HCT116 (cell line): ENCODE results near the gene SMAD7. TPM values are rescaled to one million over a fixed set of nuclear protein-coding genes. Genes with fewer than 3 reads are reported as not detected.

Experiments
- ATAC-seq: fragments of 200-7000 bp; cut with Tn5 transposase; 2 replicates; pipeline ENCODE4 v1.9.1; 2020; ENCODE audit warnings: mild to moderate bottlenecking, moderate library complexity
- BruUV-seq: library from RNA; stranded (reverse); fragments of 400-500 nt; replicated peaks from 2 replicates; lab custom pipeline; 2021; lab: Mats Ljungman, UMichigan
- CTCF ChIA-PET: fragments of 300-600 bp; sonication (Branson Sonifier 250); formaldehyde crosslinking; loops from one replicate; lab custom pipeline; 2021; ENCODE audit warnings: antibody characterized with exemption; lab: Charles Lee
- POLR2A ChIA-PET: fragments of 300-600, 350-600 bp; sonication (Branson Sonifier 250); formaldehyde crosslinking; loops from one replicate; lab custom pipeline; 2021; ENCODE audit warnings: antibody characterized with exemption; lab: Charles Lee
- RAD21 ChIA-PET, 2 experiments: fragments of 300-600 bp; sonication (Branson Sonifier 250); formaldehyde crosslinking; loops; one replicate each; lab custom pipeline; 2023; ENCODE audit warnings: low total read pairs in 2 of 2; ENCODE audit not compliant: uncharacterized antibody in 2 of 2, unreplicated experiment in 2 of 2, low non-redundant PET in 1 of 2; lab: Charles Lee
- DNase-seq: peaks from one replicate; pipeline ENCODE4 v3.0.0-alpha.2; 2010; ENCODE audit warnings: low read depth, low spot score
- H2AFZ ChIP-seq: fragments of 200-600 bp; shearing (Covaris generic), sonication (generic); 2 replicates; pipeline ENCODE4 v1.6.1; 2017; ENCODE audit warnings: low read depth, mixed run types, mixed read lengths, antibody characterized with exemption, low read length; ENCODE audit not compliant: poor library complexity, severe bottlenecking
- H3K27ac ChIP-seq: 2 replicates; pipeline ENCODE4 v1.5.1; 2012; ENCODE audit warnings: low read depth, low read length
- H3K27me3 ChIP-seq: fragments of 200-600 bp; sonication (generic); 2 replicates; pipeline ENCODE4 v1.6.1; 2016; ENCODE audit warnings: mixed run types, low read length, mixed read lengths; ENCODE audit not compliant: insufficient read depth
- H3K36me3 ChIP-seq, 2 experiments: fragments of 200-500 bp in 1 of 2; fragments of 200-600 bp in 1 of 2; sonication (Bioruptor generic) in 1 of 2; sonication (generic) in 1 of 2; 2 replicates each; pipeline versions ENCODE4 v1.5.1 to v1.6.1; 2014 to 2016; ENCODE audit warnings: low read length in 2 of 2, inconsistent platforms in 1 of 2, mixed read lengths in 1 of 2, mixed run types in 1 of 2; ENCODE audit not compliant: insufficient read depth in 2 of 2, control insufficient read depth in 1 of 2
- H3K4me1 ChIP-seq, 2 experiments: fragments of 200-600 bp in 1 of 2; sonication (generic) in 1 of 2; 2 replicates each; pipeline versions ENCODE4 v1.5.1 to v1.6.1; 2012 to 2017; ENCODE audit warnings: low read length in 2 of 2, inconsistent platforms in 1 of 2, mild to moderate bottlenecking in 1 of 2, mixed read lengths in 1 of 2, mixed run types in 1 of 2, moderate library complexity in 1 of 2; ENCODE audit not compliant: insufficient read depth in 2 of 2, control insufficient read depth in 1 of 2
- H3K4me2 ChIP-seq: fragments of 200-600 bp; sonication (generic); 2 replicates; pipeline ENCODE4 v1.6.1; 2017; ENCODE audit warnings: mixed run types, low read length, mixed read lengths
- H3K4me3 ChIP-seq, 2 experiments: fragments of 200-600 bp in 1 of 2; sonication (generic) in 1 of 2; replicated peaks in 1 of 2; 2 replicates each; pipeline ENCODE4 v1.5.1; 2011 to 2016; ENCODE audit warnings: low read length in 2 of 2, control low read depth in 1 of 2, low read depth in 1 of 2, mild to moderate bottlenecking in 1 of 2, mixed read lengths in 1 of 2, mixed run types in 1 of 2
- H3K79me2 ChIP-seq: fragments of 200-600 bp; sonication (generic); 2 replicates; pipeline ENCODE4 v1.6.1; 2017; ENCODE audit warnings: mild to moderate bottlenecking, mixed run types, low read length, moderate library complexity, mixed read lengths; ENCODE audit not compliant: insufficient read depth
- H3K9ac ChIP-seq: fragments of 200-600 bp; sonication (generic); 2 replicates; pipeline ENCODE4 v1.6.1; 2016; ENCODE audit warnings: low read length, mixed read lengths
- H3K9me2 ChIP-seq: fragments of 200-600 bp; sonication (generic), shearing (Covaris generic); 2 replicates; pipeline ENCODE4 v1.6.1; 2017; ENCODE audit warnings: mixed run types, mild to moderate bottlenecking, moderate library complexity; ENCODE audit not compliant: insufficient read depth
- H3K9me3 ChIP-seq, 2 experiments: fragments of 200-500 bp in 1 of 2; fragments of 200-600 bp in 1 of 2; sonication (Bioruptor generic) in 1 of 2; sonication (generic) in 1 of 2; 2 replicates each; pipeline ENCODE4 v1.6.1; 2014 to 2017; ENCODE audit warnings: low read length in 2 of 2, mixed read lengths in 2 of 2, inconsistent platforms in 1 of 2, low read depth in 1 of 2, mild to moderate bottlenecking in 1 of 2, mixed run types in 1 of 2, moderate library complexity in 1 of 2; ENCODE audit not compliant: control insufficient read depth in 1 of 2, insufficient read depth in 1 of 2
- H4K20me1 ChIP-seq: fragments of 200-600 bp; sonication (generic), shearing (Covaris generic); 2 replicates; pipeline ENCODE4 v1.6.1; 2017; ENCODE audit warnings: mixed run types, mild to moderate bottlenecking, moderate library complexity; ENCODE audit not compliant: insufficient read depth
- ELF1 ChIP-seq: IDR thresholded peaks from 2 replicates; pipeline ENCODE4 v1.6.1; 2012; ENCODE audit warnings: low read depth, borderline replicate concordance
- EZH2phosphoT487 ChIP-seq: fragments of 200-600 bp; IDR thresholded peaks from 2 replicates; pipeline ENCODE4 v1.6.1; 2018; ENCODE audit warnings: antibody characterized with exemption, borderline replicate concordance
- FOSL1 ChIP-seq: IDR thresholded peaks from 2 replicates; pipeline ENCODE4 v1.6.1; 2012; ENCODE audit warnings: low read depth
- JUND ChIP-seq: IDR thresholded peaks from 2 replicates; pipeline ENCODE4 v1.6.1; 2012
- POLR2A ChIP-seq: IDR thresholded peaks from 2 replicates; pipeline ENCODE4 v1.7.0; 2011; ENCODE audit warnings: borderline replicate concordance; ENCODE audit not compliant: insufficient read depth, insufficient read length; ENCODE audit errors: extremely low read depth
- RAD21 ChIP-seq: IDR thresholded peaks from 2 replicates; pipeline ENCODE4 v1.6.1; 2012; ENCODE audit warnings: low read depth, mild to moderate bottlenecking
- ZFX ChIP-seq: fragments of 450-650 bp; IDR thresholded peaks from 2 replicates; pipeline ENCODE4 v1.6.1; 2017
- intact Hi-C: fragments of 100-400 bp; cut with micrococcal nuclease; formaldehyde crosslinking; loops from 2 replicates; pipeline ENCODE4 v1.10.0; 2022
- total RNA-seq: library from RNA; stranded (reverse); gene quantifications from one replicate; pipeline ENCODE4 v1.2.1, GENCODE V29; 2021; ENCODE audit not compliant: unreplicated experiment
- TF ChIP-seq, protein P1 (sequence below): IDR thresholded peaks from 2 replicates; pipeline ENCODE4 v1.6.1; 2011; ENCODE audit warnings: mild to moderate bottlenecking, low read length, moderate library complexity; ENCODE audit not compliant: insufficient replicate concordance; ENCODE audit errors: extremely low read depth

SMAD7 gene
- total RNA-seq, 1 experiment from 2014 or later = 7.2 TPM

DNA sequence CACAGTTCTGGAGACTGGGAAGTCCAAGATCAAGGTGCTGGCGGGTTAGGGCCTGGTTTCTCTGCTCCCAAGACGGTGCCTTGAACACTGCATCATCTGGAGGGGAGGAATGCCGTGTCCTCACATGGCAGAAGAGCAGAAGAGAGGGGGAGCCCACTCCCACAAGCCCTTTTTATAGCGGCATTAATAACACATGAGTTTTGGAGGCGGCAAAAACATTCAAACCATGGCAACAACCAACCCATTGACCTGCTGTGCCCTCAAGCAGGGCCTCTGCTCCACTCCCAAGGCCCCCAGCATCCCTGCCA lies 62.0 kb downstream of the SMAD7 start:
- Histone ChIP-seq H3K79me2 (no peaks in the 10 kb centered on the region), H3K27me3 (no peaks in the 10 kb centered on the region; the same call in 1 of the 2 replicates), H4K20me1 (no peaks in the 10 kb centered on the region), H3K9me2 (no peaks in the 10 kb centered on the region), H3K36me3 (no peaks in the 10 kb centered on the region), H2AFZ (no peak overlapping the region), H3K9ac (no peak overlapping the region), H3K4me3 (no peak overlapping the region), H3K4me1 (peaks cover 0 to 9% of the 10 kb centered on the region in 2 experiments; a peak in 1 of 4 replicates), H3K27ac (no peak overlapping the region), H3K9me3 (no peaks in the 10 kb centered on the region), H3K4me2 (no peak overlapping the region)
- ATAC-seq (no peak), DNase-seq (no peak)
- TF ChIP-seq POLR2A (no peak), EZH2phosphoT487 (no peak), FOSL1 (no peak), ZFX (no peak), JUND (no peak), ELF1 (no peak), RAD21 (no peak)
- TF ChIP-seq, protein P1, sequence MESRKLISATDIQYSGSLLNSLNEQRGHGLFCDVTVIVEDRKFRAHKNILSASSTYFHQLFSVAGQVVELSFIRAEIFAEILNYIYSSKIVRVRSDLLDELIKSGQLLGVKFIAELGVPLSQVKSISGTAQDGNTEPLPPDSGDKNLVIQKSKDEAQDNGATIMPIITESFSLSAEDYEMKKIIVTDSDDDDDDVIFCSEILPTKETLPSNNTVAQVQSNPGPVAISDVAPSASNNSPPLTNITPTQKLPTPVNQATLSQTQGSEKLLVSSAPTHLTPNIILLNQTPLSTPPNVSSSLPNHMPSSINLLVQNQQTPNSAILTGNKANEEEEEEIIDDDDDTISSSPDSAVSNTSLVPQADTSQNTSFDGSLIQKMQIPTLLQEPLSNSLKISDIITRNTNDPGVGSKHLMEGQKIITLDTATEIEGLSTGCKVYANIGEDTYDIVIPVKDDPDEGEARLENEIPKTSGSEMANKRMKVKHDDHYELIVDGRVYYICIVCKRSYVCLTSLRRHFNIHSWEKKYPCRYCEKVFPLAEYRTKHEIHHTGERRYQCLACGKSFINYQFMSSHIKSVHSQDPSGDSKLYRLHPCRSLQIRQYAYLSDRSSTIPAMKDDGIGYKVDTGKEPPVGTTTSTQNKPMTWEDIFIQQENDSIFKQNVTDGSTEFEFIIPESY = no peak
- POLR2A ChIA-PET = no interaction called here
- intact Hi-C loops = no loop called here
- CTCF ChIA-PET = no interaction called here
- BruUV-seq = no TSS peak
- RAD21 ChIA-PET = no interaction called here
